HG03558 (cell line): Measurements from ENCODE around the gene PNMA8C.
"Not testable (repeated sequence)": the region's sequence is repeated elsewhere in the genome, so short reads cannot be mapped to it uniquely, and the experiment has no call there.

Experiments
- ATAC-seq: cut with Tn5 transposase; IDR thresholded peaks from one replicate; pipeline ENCODE4 v1.9.1; 2021; ENCODE audit warnings: moderate number of reproducible peaks; ENCODE audit not compliant: unreplicated experiment; ENCODE audit errors: extremely low read depth

Gene PNMA8C

GRCh38 chr19:46412650-46413261 lies 16.0 kb downstream of the PNMA8C start:
- no peak for ATAC-seq

DNA sequence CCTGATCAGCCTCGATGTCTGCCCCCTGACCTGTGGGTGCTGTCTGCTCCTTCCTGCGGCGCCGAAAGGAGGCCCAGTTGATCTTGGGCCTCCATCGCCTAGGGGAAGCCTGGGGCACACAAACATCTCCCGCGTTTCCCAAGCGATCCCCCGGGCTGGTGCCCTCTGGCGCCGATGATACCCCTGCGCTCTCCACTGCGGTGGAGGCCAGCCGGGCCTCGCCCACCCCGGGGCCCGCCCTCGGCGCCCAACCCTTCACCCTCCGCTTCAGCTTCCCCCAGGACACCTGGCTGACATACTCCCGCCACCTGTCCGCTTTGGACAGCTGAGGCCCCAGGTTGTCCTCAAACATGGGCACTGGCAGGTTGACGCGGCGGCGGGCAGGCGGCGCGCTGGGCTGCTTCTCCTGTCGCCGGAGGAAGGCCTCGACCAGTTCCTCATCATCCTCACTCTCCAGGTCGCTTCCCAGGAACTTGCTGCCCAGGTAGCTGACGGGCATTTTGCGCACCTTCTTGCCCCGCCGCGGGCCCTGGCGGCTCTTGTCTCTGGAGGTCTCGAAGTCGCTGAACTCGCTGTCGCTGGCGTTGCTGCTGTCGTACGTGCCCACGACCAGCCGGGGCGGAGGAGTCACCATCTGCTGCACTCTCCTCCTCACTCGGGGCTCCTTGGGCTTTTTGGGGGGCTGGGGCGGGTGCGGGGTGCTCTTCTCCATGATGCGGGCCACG lies 16.6 kb downstream of the PNMA8C start:
- no peak for ATAC-seq

DNA sequence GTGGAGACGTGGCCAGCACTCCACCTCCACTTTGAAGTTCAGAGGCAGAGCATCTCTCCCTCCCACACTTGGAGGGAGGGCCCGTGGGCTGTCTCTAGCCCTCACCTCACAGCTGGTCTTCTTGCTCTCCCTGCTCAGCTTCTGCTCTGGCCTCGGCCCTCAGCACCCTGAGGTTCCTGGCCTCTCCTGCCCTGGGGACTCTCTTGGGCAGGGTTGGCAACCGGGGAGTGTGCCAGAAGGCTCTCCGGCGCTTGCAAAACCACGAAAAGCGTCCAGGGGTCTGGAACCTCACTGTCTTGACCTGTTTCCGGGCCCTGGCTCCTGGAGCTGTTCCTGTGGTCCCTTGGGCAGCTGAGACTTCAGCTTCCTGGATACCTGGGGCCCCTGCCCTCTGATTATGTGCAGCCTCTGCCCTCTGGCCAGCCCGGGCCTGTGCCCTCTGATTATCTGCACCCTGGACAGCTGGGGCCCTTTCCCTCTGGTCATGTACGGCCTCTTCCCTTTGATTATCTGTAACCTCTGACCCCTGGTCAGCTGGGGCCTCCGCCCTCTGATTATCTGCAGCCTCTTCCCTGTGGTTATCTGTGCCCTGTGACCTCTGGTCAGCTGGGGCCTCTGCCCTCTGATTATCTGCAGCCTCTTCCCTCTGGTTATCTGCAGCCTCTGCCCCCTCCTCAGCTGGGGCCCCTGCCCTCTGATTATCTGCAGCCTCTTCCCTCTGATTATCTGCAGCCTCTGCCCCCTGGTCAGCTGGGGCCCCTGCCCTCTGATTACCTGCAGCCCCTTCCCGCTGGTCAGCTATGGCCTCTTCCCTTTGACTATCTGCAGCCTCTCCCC lies 17.4 kb downstream of the PNMA8C start:
- ATAC-seq: no peak

DNA sequence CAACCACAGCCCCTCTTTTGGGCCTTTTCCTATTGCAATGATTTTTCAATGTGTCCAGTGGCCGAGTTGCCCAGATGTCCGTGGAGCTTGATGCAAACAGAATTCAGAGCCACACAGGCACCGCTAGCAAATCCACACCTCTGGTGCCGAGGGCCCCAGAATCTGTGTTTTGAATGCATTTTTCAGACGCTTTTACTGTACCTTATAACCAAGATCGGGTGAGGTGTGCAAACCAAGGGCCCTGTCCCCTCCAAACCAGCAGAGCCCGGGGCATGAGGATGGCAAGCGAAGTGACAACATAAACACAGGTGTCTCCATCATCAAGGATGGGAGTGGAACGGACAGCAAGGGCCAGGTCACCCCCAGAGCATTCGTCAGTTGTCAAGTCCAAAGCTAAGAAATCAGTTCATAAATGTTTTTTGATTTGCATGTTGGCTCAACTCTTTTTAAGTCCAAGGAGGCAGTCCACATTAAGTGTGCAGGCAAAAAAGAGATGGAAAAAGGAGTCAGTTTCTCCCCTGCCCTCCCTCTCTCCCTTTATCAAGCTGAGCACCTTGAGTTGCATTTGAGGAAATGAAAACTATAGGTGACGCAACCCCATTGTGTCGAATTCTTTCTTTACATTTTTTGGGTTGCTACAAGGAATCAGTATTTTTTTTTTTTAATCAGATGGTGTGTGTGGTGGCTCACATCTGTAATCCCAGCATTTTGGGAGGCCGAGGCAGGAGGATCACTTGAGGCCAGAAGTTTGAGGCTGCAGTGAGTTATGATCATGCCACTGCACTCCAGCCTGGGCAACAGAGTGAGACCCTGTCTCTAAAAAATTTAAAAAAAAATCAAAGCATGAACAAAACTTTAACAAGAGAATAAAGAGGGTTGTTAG lies 18.3 kb downstream of the PNMA8C start:
- no peak for ATAC-seq

DNA sequence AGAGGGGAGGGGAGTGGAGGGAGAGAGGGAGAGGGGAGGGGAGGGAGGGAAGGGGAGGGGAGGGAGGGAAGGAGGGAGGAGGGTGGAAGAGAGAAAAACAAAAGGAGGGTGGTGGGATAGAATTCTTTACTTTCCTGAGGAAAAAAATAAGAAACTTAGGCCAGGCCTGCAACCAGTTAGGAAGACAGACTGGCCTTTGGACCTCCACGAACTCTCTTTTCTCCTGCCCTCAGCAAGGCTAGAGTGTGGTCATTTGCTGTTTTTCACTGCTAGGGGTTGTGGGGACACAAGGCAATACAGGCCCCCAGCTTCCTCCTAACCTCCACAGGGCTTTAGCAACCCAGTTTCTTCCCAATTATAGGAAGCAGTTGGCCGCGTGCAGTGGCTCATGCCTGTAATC lies 19.5 kb downstream of the PNMA8C start:
- no peak for ATAC-seq

DNA sequence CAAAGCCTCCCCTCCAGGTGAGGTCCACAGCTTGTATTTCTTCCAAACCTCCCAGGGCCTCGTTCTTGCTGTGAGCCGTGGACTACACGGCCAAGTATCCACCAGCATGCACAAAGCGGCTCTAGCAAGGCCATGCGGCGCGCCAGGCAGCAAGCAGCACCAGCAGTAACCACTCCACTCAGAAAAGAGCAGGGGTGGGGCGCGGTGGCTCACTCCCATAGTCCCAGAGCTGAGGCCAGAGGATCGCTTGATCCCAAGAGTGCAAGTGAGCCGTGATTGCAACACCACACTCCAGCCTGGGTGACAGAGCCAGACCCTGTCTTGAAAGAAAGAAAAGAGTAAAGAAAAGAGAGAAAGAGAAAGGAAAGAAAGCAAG lies 20.1 kb downstream of the PNMA8C start:
- ATAC-seq: no peak

GRCh38 chr19:46407856-46408663 lies 20.7 kb downstream of the PNMA8C start:
- no peak for ATAC-seq

GRCh38 chr19:46406976-46407375 lies 21.8 kb downstream of the PNMA8C start:
- ATAC-seq: no peak

DNA sequence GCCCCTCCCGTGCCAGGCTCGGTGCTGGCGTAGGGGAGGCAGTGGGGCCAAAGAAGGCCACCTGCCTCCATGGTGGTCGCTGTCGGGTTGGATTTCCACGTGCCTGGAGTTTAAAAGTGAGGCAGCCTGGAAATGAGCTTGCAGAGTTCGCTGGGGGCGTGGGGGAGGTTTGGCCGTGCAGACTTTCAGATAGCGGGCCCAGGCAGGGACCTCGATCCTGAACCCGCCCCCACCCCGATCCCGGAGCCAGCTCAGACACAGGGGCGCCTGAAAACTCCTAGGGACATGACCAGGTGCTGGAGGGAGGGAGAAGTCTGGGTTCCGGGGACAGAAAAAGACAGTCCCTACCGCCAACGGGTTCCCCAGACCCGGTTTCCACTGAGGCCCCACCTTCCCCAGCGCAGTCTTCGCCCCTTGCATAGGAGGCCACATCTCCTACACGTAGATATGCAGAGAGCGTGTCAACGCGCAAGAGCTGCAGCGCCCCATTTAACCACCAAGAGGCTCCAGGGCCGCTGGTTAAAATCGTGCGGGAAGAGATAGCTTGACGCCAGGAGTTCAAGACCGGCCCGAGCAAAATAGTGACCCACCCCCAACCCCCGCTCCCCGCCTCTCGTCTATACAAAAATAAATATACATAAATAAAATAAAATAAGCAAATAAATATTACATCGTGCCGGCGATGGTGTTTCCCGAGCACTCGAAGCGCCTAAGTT lies 23.8 kb downstream of the PNMA8C start:
- ATAC-seq: no peak

- ATAC-seq: no peak
These were observed 24.5 kb downstream of the PNMA8C start for GRCh38 chr19:46404055-46404752.

GRCh38 chr19:46402725-46403124 lies 26.0 kb downstream of the PNMA8C start:
- ATAC-seq: no peak

DNA sequence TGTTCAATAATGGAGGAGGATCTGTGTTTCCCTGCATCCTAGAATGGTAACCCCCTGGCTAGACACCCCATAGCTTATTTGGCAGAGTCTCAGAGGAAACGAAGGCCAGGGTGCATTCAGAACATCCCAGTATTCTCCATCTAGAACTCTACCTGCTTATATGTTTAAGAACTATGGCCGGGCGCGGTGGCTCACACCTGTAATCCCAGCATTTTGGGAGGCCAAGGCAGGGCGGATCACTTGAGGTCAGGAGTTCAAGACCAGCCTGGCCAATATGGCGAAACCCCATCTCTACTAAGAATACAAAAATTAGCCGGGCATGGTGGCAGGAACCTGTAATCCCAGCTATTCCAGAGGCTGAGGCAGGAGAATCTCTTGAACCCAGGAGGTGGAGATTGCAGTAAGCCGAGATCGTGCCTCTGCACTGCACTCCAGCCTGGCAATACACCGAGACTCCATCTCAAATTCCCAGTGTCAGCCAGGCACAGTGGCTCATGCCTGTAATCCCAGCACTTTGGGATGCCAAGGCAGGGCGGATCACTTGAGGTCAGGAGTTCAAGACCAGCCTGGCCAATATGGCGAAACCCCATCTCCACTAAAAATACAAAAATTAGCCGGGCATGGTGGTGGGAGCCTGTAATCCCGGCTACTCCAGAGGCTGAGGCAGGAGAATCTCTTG lies 30.8 kb downstream of the PNMA8C start:
- not testable (repeated sequence) for ATAC-seq

DNA sequence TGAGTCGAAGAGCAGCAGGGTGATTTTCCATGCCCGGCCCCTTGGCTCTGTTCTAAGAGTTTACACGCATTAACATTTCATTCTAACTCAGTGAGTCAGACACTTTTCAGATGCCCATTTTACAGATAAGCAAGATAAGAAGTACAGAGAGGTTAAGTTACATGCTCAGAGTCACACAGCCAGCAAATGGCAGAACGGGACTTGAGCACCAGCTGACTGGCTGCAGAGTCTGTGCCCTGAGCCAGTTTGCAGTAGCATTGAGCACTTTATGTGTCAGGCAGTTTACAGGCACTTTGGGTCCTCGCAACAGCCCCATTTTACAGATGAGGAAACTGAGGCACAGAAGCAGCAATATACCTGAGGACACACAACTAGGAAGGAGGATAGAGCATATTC lies 34.3 kb downstream of the PNMA8C start:
- no peak for ATAC-seq

DNA sequence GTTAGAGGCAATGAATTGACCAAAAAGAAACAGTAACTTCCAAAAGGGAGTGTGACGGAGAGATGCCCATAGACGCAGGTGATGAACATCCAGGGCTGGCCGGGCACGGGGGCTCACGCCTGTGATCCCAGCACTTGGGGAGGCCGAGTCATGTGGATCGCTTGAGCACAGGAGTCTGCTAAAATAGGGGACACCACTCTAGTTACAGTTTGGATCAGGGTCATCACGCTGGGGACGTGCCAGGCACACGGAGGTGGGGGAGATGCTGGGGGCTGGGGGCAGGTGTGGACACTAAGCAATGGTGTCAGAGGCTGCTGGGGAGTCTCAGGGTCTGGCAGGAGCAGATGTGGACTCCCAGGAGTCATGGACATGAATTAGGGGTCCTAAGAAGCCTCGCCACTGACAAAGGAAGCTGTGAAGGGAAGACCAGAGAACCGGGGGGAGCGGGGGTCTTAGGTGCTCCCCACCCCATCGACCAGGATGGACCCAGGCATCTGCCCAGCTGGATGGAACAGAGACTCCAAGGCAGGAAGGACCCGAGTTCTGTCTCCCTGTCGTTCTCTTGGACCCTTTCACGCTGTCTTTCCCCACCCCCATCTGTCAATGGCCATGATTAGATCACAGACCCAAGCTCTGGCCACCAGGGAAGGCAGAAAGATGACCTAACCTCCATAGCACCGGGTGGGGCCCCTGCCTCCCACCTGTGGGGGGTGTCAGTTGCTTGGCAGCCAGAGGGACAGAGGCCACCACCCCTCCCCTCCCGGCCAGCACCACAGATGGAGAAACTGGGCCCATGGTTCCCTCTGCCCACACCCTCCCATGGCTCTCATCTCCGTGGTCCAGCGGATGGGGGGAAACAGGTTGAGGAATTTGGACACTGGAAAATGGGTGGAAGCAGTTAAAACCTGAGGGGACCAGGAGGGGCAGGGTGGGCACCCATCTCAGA lies 35.0 kb downstream of the PNMA8C start:
- ATAC-seq: no peak

- ATAC-seq: no peak
These were observed 35.9 kb downstream of the PNMA8C start for GRCh38 chr19:46392837-46393236.

- ATAC-seq: no peak
These were observed 36.4 kb downstream of the PNMA8C start for GRCh38 chr19:46392252-46392801.
